HepG2 (cell line): Measurements from ENCODE around the gene RRP36. TPM values are rescaled to one million over a fixed set of nuclear protein-coding genes. Genes with fewer than 3 reads are reported as not detected.
A peak's percentile ranks its signal among the peaks of the same experiment; 100 is the strongest.

ENCODE experiments used
- BRCA1 ChIP-seq: sonication (generic); formaldehyde crosslinking; IDR thresholded peaks from 2 replicates; pipeline ENCODE4 v1.4.0; 2020; ENCODE audit warnings: missing genetic modification reagents
- EED ChIP-seq: sonication (generic); formaldehyde crosslinking; IDR thresholded peaks from 2 replicates; pipeline ENCODE4 v1.5.0; 2020; ENCODE audit warnings: mild to moderate bottlenecking, missing genetic modification reagents
- HDAC6 ChIP-seq: fragments of 200-600 bp; sonication (generic); IDR thresholded peaks from 2 replicates; pipeline ENCODE4 v1.7.0; 2017; ENCODE audit warnings: mild to moderate bottlenecking, antibody characterized with exemption, low read length, low read depth
- HMGA1 ChIP-seq: sonication (generic); formaldehyde crosslinking; conservative IDR thresholded peaks from 2 replicates; pipeline ENCODE4 v1.4.0; 2020; ENCODE audit warnings: missing genetic modification reagents
- KDM5B ChIP-seq: sonication (generic); formaldehyde crosslinking; IDR thresholded peaks from 2 replicates; pipeline ENCODE4 v1.4.0; 2020; ENCODE audit warnings: missing genetic modification reagents, mild to moderate bottlenecking, borderline replicate concordance
- MED13 ChIP-seq: sonication (generic); formaldehyde crosslinking; IDR thresholded peaks from 2 replicates; pipeline ENCODE4 v1.5.0; 2020; ENCODE audit warnings: missing genetic modification reagents
- MED8 ChIP-seq: sonication (generic); formaldehyde crosslinking; IDR thresholded peaks from 2 replicates; pipeline ENCODE4 v1.8.1; 2023; ENCODE audit warnings: mild to moderate bottlenecking, missing genetic modification reagents; ENCODE audit not compliant: insufficient replicate concordance
- MZF1 ChIP-seq: sonication (generic); formaldehyde crosslinking; IDR thresholded peaks from 2 replicates; pipeline ENCODE4 v1.8.1; 2023; ENCODE audit warnings: mild to moderate bottlenecking, missing genetic modification reagents, borderline replicate concordance
- NCOR1 ChIP-seq: fragments of 200-600 bp; sonication (generic); IDR thresholded peaks from 2 replicates; pipeline ENCODE4 v1.7.0; 2017; ENCODE audit warnings: antibody characterized with exemption, low read length, borderline replicate concordance
- NFKBIZ ChIP-seq: IDR thresholded peaks from 2 replicates; pipeline ENCODE4 v1.6.1; 2018; ENCODE audit warnings: missing genetic modification reagents, missing compliant biosample characterization
- PPARG ChIP-seq: conservative IDR thresholded peaks from 2 replicates; pipeline ENCODE4 v1.6.1; 2016; ENCODE audit warnings: missing biosample characterization, missing genetic modification reagents
- RXRA ChIP-seq: sonication (generic); formaldehyde crosslinking; IDR thresholded peaks from 2 replicates; pipeline ENCODE4 v1.5.1; 2020; ENCODE audit warnings: missing genetic modification reagents
- TCF7L2 ChIP-seq: IDR thresholded peaks from 2 replicates; pipeline ENCODE4 v1.6.1; 2011; ENCODE audit warnings: mild to moderate bottlenecking, low read depth, low read length, moderate library complexity
- TGIF2 ChIP-seq: IDR thresholded peaks from 2 replicates; pipeline ENCODE4 v1.6.1; 2016; ENCODE audit warnings: control low read depth, missing compliant biosample characterization
- ZNF331 ChIP-seq: sonication (generic); formaldehyde crosslinking; IDR thresholded peaks from 2 replicates; pipeline ENCODE4 v1.4.0; 2020; ENCODE audit warnings: missing genetic modification reagents
- ZNF563 ChIP-seq: sonication (generic); formaldehyde crosslinking; IDR thresholded peaks from 2 replicates; pipeline ENCODE4 v1.8.0; 2022; ENCODE audit warnings: mild to moderate bottlenecking, moderate library complexity, missing genetic modification reagents
- ZNF605 ChIP-seq: sonication (generic); formaldehyde crosslinking; IDR thresholded peaks from 2 replicates; pipeline ENCODE4 v1.8.0; 2022; ENCODE audit warnings: mild to moderate bottlenecking, missing genetic modification reagents
- ZNF747 ChIP-seq: sonication (generic); formaldehyde crosslinking; IDR thresholded peaks from 2 replicates; pipeline ENCODE4 v1.8.1; 2023; ENCODE audit warnings: missing genetic modification reagents, mild to moderate bottlenecking, borderline replicate concordance
- ZNF768 ChIP-seq: sonication (generic); formaldehyde crosslinking; IDR thresholded peaks from 2 replicates; pipeline ENCODE4 v1.4.0; 2020; ENCODE audit warnings: missing genetic modification reagents
- ZNF790 ChIP-seq: sonication (generic); formaldehyde crosslinking; IDR thresholded peaks from 2 replicates; pipeline ENCODE4 v1.8.0; 2022; ENCODE audit warnings: missing genetic modification reagents, mild to moderate bottlenecking, borderline replicate concordance
- ZNF816 ChIP-seq: sonication (generic); formaldehyde crosslinking; IDR thresholded peaks from 2 replicates; pipeline ENCODE4 v1.8.0; 2022; ENCODE audit warnings: missing genetic modification reagents, mild to moderate bottlenecking, borderline replicate concordance
- ZNF839 ChIP-seq: sonication (generic); formaldehyde crosslinking; IDR thresholded peaks from 2 replicates; pipeline ENCODE4 v1.4.0; 2020; ENCODE audit warnings: missing genetic modification reagents, mild to moderate bottlenecking, borderline replicate concordance
- polyA plus RNA-seq, 8 experiments: library from polyadenylated mRNA; depleted of rRNA in 3 of 8; stranded (reverse) in 7 of 8; unstranded in 1 of 8; fragments of >200 nt; fragmentation: Illumina TruSeq in 4 of 8; extraction: Trizol in 4 of 8; gene quantifications; 2 replicates each; pipeline versions ENCODE4 v1.2.1 to v1.2.3, GENCODE V29; 2011 to 2016; ENCODE audit warnings: low read depth in 4 of 8, missing spikeins in 1 of 8, mixed read lengths in 1 of 8; ENCODE audit not compliant: insufficient read depth in 1 of 8
- total RNA-seq, 5 experiments: library from RNA; depleted of rRNA; stranded (reverse); fragments of >200 nt; fragmentation: Illumina TruSeq; extraction: Trizol; gene quantifications; 2 replicates each; pipeline ENCODE4 v1.2.3, GENCODE V29; 2016; ENCODE audit warnings: low read depth in 1 of 5
- TF ChIP-seq, protein P1 (sequence below): sonication (generic); formaldehyde crosslinking; IDR thresholded peaks from 2 replicates; pipeline ENCODE4 v1.5.0; 2020; ENCODE audit warnings: missing genetic modification reagents
- TF ChIP-seq, protein P2 (sequence below): IDR thresholded peaks from 2 replicates; pipeline ENCODE4 v1.6.1; 2012; ENCODE audit warnings: inconsistent platforms
- TF ChIP-seq, protein P3 (sequence below): sonication (generic); formaldehyde crosslinking; IDR thresholded peaks from 2 replicates; pipeline ENCODE4 v1.8.0; 2022; ENCODE audit warnings: mild to moderate bottlenecking, missing genetic modification reagents; ENCODE audit not compliant: insufficient replicate concordance
- TF ChIP-seq, protein P4 (sequence below): sonication (generic); formaldehyde crosslinking; IDR thresholded peaks from 2 replicates; pipeline ENCODE4 v1.9.0; 2022; ENCODE audit warnings: missing genetic modification reagents, mild to moderate bottlenecking, borderline replicate concordance

Gene RRP36
- total and polyA plus RNA-seq, 2 of the 13 experiments (the other 11 are each of a cell fraction or from before 2014, with no cell fraction given): 29.5 to 144 TPM

DNA sequence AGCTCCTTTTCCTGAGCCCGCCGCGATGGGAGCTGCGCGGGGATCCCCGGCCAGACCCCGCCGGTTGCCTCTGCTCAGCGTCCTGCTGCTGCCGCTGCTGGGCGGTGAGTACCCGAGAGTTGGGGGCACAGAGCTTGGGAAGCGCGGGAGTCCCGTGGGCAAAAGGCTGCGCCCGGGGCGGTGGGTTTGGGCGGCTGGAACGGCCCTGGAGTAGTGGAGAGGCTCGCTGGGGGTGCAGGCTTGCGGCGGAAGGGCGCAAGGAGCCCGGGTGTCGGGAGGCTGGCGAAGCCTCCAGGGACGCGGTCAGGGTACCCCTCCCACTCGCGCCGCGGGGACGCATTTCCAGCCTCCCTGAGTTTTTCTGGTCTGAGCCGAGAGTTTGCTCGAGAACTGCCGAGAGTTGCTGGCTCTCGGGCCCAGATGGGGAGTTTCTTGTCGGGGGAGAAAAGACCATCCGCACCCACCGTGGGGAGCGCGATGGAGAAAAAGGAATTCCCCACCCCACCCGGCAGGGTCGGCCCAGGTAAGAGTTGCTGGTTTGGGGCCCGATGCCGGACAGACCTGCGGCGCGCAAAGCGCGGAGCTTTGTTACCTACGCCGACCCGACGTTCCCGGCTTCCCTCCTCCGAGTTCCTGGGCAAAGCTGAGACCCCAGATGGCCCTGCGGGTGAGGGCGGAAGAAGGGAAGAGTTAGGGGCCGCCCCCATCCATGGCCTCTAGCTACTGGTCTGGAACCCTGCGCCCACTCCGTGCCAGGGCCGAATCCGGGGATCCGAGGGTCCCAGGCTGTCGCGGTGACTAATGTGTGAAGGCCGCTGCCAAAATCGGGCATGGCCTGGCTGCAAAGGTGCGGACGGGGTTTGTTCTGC, 55.3 kb downstream of the RRP36 start (continued):
- TF ChIP-seq ZNF839 (CRISPR knock-in tag) (no peak), MED8 (CRISPR knock-in tag) (peak; percentile 19), TCF7L2 (no peak), MZF1 (CRISPR knock-in tag) (no peak), NFKBIZ (CRISPR knock-in tag) (no peak), ZNF747 (0 out of 2 replicates have a peak, but pooled peaks have one; percentile 13), BRCA1 (CRISPR knock-in tag) (peak; percentile 53; the same call in 1 of the 2 replicates), KDM5B (CRISPR knock-in tag) (peak; percentile 46), ZNF331 (CRISPR knock-in tag) (no peak), TGIF2 (CRISPR knock-in tag) (0 out of 2 replicates have a peak, but pooled peaks have one; percentile 12), ZNF563 (CRISPR knock-in tag) (peak; percentile 58), RXRA (peak; percentile 43; the same call in 1 of the 2 replicates), ZNF790 (CRISPR knock-in tag) (0 out of 2 replicates have a peak, but pooled peaks have one; percentile 33), ZNF605 (CRISPR knock-in tag) (peak; percentile 35; the same call in 1 of the 2 replicates), PPARG (CRISPR knock-in tag) (no peak), ZNF768 (peak; percentile 55; the same call in 1 of the 2 replicates), EED (peak; percentile 69; the same call in 1 of the 2 replicates), ZNF816 (CRISPR knock-in tag) (peak; percentile 59; the same call in 1 of the 2 replicates), MED13 (CRISPR knock-in tag) (0 out of 2 replicates have a peak, but pooled peaks have one; percentile 55), NCOR1 (peak; percentile 29; the same call in 1 of the 2 replicates), HDAC6 (peak; percentile 76; the same call in 1 of the 2 replicates), HMGA1 (CRISPR knock-in tag) (no peak)
- TF ChIP-seq, protein P1, sequence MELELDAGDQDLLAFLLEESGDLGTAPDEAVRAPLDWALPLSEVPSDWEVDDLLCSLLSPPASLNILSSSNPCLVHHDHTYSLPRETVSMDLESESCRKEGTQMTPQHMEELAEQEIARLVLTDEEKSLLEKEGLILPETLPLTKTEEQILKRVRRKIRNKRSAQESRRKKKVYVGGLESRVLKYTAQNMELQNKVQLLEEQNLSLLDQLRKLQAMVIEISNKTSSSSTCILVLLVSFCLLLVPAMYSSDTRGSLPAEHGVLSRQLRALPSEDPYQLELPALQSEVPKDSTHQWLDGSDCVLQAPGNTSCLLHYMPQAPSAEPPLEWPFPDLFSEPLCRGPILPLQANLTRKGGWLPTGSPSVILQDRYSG: peak; percentile 79; the same call in 1 of the 2 replicates
- TF ChIP-seq, protein P2, sequence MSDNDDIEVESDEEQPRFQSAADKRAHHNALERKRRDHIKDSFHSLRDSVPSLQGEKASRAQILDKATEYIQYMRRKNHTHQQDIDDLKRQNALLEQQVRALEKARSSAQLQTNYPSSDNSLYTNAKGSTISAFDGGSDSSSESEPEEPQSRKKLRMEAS: peak; percentile 38; the same call in 1 of the 2 replicates
- TF ChIP-seq, protein P3, sequence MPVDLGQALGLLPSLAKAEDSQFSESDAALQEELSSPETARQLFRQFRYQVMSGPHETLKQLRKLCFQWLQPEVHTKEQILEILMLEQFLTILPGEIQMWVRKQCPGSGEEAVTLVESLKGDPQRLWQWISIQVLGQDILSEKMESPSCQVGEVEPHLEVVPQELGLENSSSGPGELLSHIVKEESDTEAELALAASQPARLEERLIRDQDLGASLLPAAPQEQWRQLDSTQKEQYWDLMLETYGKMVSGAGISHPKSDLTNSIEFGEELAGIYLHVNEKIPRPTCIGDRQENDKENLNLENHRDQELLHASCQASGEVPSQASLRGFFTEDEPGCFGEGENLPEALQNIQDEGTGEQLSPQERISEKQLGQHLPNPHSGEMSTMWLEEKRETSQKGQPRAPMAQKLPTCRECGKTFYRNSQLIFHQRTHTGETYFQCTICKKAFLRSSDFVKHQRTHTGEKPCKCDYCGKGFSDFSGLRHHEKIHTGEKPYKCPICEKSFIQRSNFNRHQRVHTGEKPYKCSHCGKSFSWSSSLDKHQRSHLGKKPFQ (CRISPR knock-in tag): peak; percentile 71
- TF ChIP-seq, protein P4, sequence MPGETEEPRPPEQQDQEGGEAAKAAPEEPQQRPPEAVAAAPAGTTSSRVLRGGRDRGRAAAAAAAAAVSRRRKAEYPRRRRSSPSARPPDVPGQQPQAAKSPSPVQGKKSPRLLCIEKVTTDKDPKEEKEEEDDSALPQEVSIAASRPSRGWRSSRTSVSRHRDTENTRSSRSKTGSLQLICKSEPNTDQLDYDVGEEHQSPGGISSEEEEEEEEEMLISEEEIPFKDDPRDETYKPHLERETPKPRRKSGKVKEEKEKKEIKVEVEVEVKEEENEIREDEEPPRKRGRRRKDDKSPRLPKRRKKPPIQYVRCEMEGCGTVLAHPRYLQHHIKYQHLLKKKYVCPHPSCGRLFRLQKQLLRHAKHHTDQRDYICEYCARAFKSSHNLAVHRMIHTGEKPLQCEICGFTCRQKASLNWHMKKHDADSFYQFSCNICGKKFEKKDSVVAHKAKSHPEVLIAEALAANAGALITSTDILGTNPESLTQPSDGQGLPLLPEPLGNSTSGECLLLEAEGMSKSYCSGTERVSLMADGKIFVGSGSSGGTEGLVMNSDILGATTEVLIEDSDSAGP: peak; percentile 77; the same call in 1 of the 2 replicates
